ENCODE measurements around the gene BCAS3. TPM values are rescaled to one million over a fixed set of nuclear protein-coding genes. Genes with fewer than 3 reads are reported as not detected.

Gene BCAS3
- total RNA-seq, 1 donor from 2014 or later: 35.7 TPM

DNA sequence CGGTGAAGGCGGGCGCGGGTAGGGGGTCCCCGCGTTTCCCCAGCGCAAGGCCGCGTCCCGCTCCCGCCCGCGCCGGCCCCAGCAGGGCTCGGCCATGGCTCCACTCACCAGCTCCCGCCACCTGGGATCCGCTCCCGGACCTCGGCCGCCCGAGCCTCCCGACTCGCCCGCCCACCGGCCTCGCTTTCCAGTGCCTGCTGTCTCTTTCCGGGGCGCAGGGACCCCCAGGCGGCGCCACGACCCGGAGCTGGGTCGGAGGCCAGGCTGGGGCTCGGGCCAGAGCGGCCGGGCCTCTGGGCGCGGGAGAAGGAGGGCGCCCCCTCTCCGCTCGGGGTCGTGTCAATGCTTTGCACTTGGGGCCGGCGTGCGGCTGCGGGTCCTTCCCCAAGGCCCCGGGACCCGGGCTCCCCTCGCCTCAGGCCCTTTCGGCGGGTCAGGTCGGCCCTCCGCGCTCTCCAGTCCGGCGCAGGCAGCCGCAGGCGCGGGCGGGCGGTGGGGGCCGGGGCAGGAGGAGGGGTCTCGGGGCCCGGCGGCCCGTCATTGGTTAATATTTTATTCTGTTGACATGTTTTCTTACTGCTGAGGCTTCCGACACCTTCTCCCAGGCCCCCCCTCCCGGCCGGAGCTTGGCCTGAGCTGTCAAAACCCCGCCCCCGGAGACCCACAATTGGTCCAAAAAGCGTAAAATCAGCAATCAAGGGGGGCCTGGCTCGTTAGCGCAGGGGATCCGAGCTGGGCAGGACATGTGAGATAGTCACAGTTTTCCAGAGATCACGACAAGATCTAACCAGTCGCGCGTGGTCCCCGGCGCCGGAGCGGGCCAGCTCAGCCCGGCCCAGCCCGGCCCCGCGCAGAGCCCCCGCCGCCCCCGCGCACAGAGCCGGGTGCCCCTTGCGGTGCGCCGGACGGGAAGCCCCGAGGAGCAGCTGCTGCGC lies 721.7 kb downstream of the BCAS3 start, which contains the start of gene TBX2:
TBX2 (plus strand) TSS at position 713 of the 935 bp plus-strand sequence. CDS start 334 bp downstream, outside the sequence.
- DNase-seq (ENCODE audit: extremely low spot score, unreplicated experiment): peak; percentile 96
- Mint-ChIP-seq H3K9me3 (ENCODE audit: unreplicated experiment) (no peaks in the 10 kb centered on the region), H3K36me3 (ENCODE audit: unreplicated experiment) (peaks cover 14% of the 10 kb centered on the region), H3K4me3 (ENCODE audit: unreplicated experiment) (peak within 1 kb of the TSS; percentile 84), H3K27me3 (ENCODE audit: unreplicated experiment) (no peaks in the 10 kb centered on the region), H3K27ac (ENCODE audit: unreplicated experiment) (peak within 1 kb of the TSS; percentile 90), H3K4me1 (ENCODE audit: unreplicated experiment) (peaks cover 31% of the 10 kb centered on the region)
- TF ChIP-seq, protein P1, sequence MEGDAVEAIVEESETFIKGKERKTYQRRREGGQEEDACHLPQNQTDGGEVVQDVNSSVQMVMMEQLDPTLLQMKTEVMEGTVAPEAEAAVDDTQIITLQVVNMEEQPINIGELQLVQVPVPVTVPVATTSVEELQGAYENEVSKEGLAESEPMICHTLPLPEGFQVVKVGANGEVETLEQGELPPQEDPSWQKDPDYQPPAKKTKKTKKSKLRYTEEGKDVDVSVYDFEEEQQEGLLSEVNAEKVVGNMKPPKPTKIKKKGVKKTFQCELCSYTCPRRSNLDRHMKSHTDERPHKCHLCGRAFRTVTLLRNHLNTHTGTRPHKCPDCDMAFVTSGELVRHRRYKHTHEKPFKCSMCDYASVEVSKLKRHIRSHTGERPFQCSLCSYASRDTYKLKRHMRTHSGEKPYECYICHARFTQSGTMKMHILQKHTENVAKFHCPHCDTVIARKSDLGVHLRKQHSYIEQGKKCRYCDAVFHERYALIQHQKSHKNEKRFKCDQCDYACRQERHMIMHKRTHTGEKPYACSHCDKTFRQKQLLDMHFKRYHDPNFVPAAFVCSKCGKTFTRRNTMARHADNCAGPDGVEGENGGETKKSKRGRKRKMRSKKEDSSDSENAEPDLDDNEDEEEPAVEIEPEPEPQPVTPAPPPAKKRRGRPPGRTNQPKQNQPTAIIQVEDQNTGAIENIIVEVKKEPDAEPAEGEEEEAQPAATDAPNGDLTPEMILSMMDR (IDR thresholded peaks at IDR 0.05): peak; percentile 14

DNA sequence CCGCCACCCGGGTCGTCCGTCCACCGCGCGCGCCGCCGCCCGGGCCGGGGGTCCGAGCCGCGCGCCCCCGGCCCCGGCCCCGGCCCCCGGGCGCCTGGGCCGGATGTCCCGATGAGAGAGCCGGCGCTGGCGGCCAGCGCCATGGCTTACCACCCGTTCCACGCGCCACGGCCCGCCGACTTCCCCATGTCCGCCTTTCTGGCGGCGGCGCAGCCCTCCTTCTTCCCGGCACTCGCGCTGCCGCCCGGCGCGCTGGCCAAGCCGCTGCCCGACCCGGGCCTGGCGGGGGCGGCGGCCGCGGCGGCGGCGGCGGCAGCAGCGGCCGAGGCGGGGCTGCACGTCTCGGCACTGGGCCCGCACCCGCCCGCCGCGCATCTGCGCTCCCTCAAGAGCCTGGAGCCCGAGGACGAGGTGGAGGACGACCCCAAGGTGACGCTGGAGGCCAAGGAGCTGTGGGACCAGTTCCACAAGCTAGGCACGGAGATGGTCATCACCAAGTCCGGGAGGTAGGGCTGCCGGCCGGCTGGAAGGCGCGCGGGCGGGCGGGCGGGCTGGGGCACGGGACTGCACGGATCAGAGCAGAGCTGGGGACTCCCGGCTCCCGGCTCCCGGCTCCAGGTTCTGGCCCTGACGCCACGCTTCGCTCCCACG lies 722.5 kb downstream of the BCAS3 start:
- DNase-seq (ENCODE audit: extremely low spot score, unreplicated experiment): no peak
- Mint-ChIP-seq H3K4me3 (ENCODE audit: unreplicated experiment) (peak overlapping the region; percentile 84), H3K36me3 (ENCODE audit: unreplicated experiment) (peaks cover 14% of the 10 kb centered on the region), H3K9me3 (ENCODE audit: unreplicated experiment) (no peaks in the 10 kb centered on the region), H3K27me3 (ENCODE audit: unreplicated experiment) (no peaks in the 10 kb centered on the region), H3K27ac (ENCODE audit: unreplicated experiment) (peak overlapping the region; percentile 87), H3K4me1 (ENCODE audit: unreplicated experiment) (peaks cover 29% of the 10 kb centered on the region)
- TF ChIP-seq, protein P1 (IDR thresholded peaks at IDR 0.05): no peak

DNA sequence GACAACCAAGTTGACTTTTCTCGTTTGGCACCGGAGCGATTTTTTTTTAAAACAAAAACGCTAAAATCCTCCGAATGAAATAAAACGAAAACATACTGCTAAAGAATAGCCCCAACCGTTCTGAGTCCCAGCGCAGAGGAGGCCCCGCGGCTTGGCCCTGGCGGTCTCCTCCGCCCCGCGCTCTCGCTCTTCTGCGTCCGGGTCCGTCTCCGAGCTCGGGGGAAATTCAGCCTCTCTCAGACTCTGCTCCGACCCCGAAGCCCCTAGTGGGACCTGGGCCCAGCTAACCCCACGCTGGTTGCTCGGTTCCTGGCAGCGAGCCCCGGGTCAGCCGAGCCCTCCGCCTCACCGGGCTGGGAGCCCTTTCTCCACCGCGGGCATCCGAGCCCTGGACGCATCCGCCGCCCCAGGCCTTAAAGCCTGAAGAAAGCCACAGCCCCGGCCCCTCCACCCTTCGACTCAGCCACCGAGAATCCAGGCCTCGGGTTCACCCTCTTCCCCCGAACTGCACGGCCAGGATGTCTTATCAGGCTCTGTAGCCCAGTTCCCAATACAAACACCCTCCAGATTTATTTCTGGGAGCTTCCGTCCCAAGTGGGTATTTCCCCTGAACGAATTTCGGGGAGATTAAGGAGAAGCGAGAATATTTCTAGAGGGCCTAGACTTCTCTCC lies 723.2 kb downstream of the BCAS3 start:
- Mint-ChIP-seq H3K9me3 (ENCODE audit: unreplicated experiment) (no peaks in the 10 kb centered on the region), H3K4me1 (ENCODE audit: unreplicated experiment) (peaks cover 29% of the 10 kb centered on the region), H3K4me3 (ENCODE audit: unreplicated experiment) (peak overlapping the region; percentile 84), H3K27ac (ENCODE audit: unreplicated experiment) (peak overlapping the region; percentile 87), H3K27me3 (ENCODE audit: unreplicated experiment) (no peaks in the 10 kb centered on the region), H3K36me3 (ENCODE audit: unreplicated experiment) (peaks cover 14% of the 10 kb centered on the region)
- TF ChIP-seq, protein P1 (IDR thresholded peaks at IDR 0.05): no peak
- no peak for DNase-seq (ENCODE audit: extremely low spot score, unreplicated experiment)

DNA sequence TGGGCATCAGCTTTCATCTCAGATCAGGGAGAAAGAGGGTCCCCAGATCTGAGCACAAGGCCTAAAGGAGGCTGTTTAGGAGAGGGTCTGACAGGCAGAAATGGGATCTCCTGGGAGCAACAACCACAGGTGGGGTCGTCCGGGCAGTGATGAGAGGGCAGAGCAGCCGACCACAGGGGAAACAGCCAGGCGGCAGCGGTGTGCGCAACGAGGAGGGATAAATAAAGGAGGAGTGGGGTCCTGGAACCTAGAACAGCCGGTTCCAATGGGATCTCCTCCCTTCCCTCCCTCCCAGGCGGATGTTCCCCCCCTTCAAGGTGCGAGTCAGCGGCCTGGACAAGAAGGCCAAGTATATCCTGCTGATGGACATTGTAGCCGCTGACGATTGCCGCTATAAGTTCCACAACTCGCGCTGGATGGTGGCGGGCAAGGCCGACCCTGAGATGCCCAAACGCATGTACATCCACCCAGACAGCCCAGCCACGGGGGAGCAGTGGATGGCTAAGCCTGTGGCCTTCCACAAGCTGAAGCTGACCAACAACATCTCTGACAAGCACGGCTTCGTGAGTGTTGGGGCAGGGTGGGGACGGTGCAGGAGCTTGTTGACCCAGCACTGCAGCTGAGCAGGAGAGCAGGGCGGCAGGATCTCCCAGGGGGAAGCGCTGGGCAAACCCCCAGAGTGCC lies 723.9 kb downstream of the BCAS3 start:
- Mint-ChIP-seq H3K4me3 (ENCODE audit: unreplicated experiment) (peak overlapping the region; percentile 84), H3K4me1 (ENCODE audit: unreplicated experiment) (peaks cover 29% of the 10 kb centered on the region), H3K27ac (ENCODE audit: unreplicated experiment) (peak overlapping the region; percentile 87), H3K36me3 (ENCODE audit: unreplicated experiment) (peaks cover 16% of the 10 kb centered on the region), H3K9me3 (ENCODE audit: unreplicated experiment) (no peaks in the 10 kb centered on the region), H3K27me3 (ENCODE audit: unreplicated experiment) (no peaks in the 10 kb centered on the region)
- DNase-seq (ENCODE audit: extremely low spot score, unreplicated experiment): no peak
- TF ChIP-seq, protein P1 (IDR thresholded peaks at IDR 0.05): no peak
